Caki2 (cell line): ENCODE data around the gene PKIG. TPM values are rescaled to one million over a fixed set of nuclear protein-coding genes. Genes with fewer than 3 reads are reported as not detected.

Experiments used
- DNase-seq: peaks from one replicate; pipeline ENCODE4 v3.0.0-alpha.2; 2015; ENCODE audit warnings: low read depth
- in situ Hi-C: cut with HindIII; loops from 2 replicates; pipeline ENCODE4 v1.10.0; 2016; ENCODE audit warnings: low sequenced_read_pairs, low pct_unique_long_range_greater_than_20kb, mixed read lengths
- total RNA-seq: library from RNA; depleted of rRNA; stranded (reverse); fragments of >200 nt; shearing (Covaris generic); gene quantifications from 2 replicates; pipeline ENCODE4 v1.2.3, GENCODE V29; 2014; ENCODE audit warnings: low replicate concordance

Gene PKIG
- total RNA-seq, 1 experiment from 2014 or later: 58.1 TPM

GRCh38 chr20:44566018-44566417 is 16.4 kb upstream of the PKIG start:
- in situ Hi-C loops: no loop called here
- no peak for DNase-seq

- DNase-seq: no peak
- in situ Hi-C loops: no loop called here
Measured at GRCh38 chr20:44566811-44567210, 15.6 kb upstream of the PKIG start.

- DNase-seq: no peak
- in situ Hi-C loops: no loop called here
Measured at GRCh38 chr20:44570367-44570766, 12.0 kb upstream of the PKIG start.

GRCh38 chr20:44571362-44571988 is 10.9 kb upstream of the PKIG start:
- in situ Hi-C loops: no loop called here
- DNase-seq: no peak

GRCh38 chr20:44572551-44573500 is 9.6 kb upstream of the PKIG start:
- in situ Hi-C loops: no loop called here
- peak; percentile 33 for DNase-seq

GRCh38 chr20:44573501-44573869 is 8.9 kb upstream of the PKIG start:
- in situ Hi-C loops: no loop called here
- no peak for DNase-seq

GRCh38 chr20:44574372-44574771 is 8.0 kb upstream of the PKIG start:
- in situ Hi-C loops: no loop called here
- no peak for DNase-seq

GRCh38 chr20:44576297-44576696 is 6.1 kb upstream of the PKIG start:
- DNase-seq: peak; percentile 19
- in situ Hi-C loops: no loop called here

- in situ Hi-C loops: no loop called here
Measured at GRCh38 chr20:44579313-44580081, 2.9 kb upstream of the PKIG start.

GRCh38 chr20:44580581-44581268 is 1.7 kb upstream of the PKIG start:
- no peak for DNase-seq
- in situ Hi-C loops: no loop called here

More at GRCh38 chr20:44579313-44580081, 2.9 kb upstream of the PKIG start:
- DNase-seq: no peak

GRCh38 chr20:44581515-44581914 is 864 bp upstream of the PKIG start:
- no peak for DNase-seq
- in situ Hi-C loops: no loop called here

- in situ Hi-C loops: no loop called here
Measured at GRCh38 chr20:44583157-44583556, 778 bp downstream of the PKIG start.

GRCh38 chr20:44584162-44584561 is 1.8 kb downstream of the PKIG start:
- in situ Hi-C loops: no loop called here
- DNase-seq: no peak

More at GRCh38 chr20:44583157-44583556, 778 bp downstream of the PKIG start:
- no peak for DNase-seq

GRCh38 chr20:44585057-44585963 is 2.9 kb downstream of the PKIG start:
- in situ Hi-C loops: no loop called here
- DNase-seq: no peak

- in situ Hi-C loops: no loop called here
- no peak for DNase-seq
Measured at GRCh38 chr20:44586289-44586911, 4.0 kb downstream of the PKIG start.

GRCh38 chr20:44587035-44587980 is 4.9 kb downstream of the PKIG start:
- in situ Hi-C loops: no loop called here
- DNase-seq: no peak
